NCI-H460 (cell line): ENCODE results near the gene FZR1. TPM values are rescaled to one million over a fixed set of nuclear protein-coding genes. Genes with fewer than 3 reads are reported as not detected.
A peak's percentile ranks its signal among the peaks of the same experiment; 100 is the strongest.

Experiments used
- DNase-seq: peaks from one replicate; pipeline ENCODE4 v3.0.0-alpha.2; 2016; ENCODE audit warnings: low read depth; ENCODE audit errors: extremely low read depth
- polyA plus RNA-seq: library from polyadenylated mRNA; depleted of rRNA; stranded (reverse); fragments of >200 nt; gene quantifications from 2 replicates; pipeline ENCODE4 v1.2.3, GENCODE V29; 2014; cell fraction: nucleus; rRNA removed
- total RNA-seq: library from RNA; depleted of rRNA; stranded (reverse); fragments of >200 nt; shearing (Covaris generic); gene quantifications from 2 replicates; pipeline ENCODE4 v1.2.3, GENCODE V29; 2014; rRNA removed

FZR1 gene
- total RNA-seq: 17.6 and 18.8 TPM in 2 replicates
- 43.0 and 52.4 TPM in 2 replicates for polyA plus RNA-seq

- DNase-seq: peak; percentile 96
These were observed at the start of gene FZR1 for GRCh38 chr19:3505598-3506383. FZR1 (plus strand) TSS chr19:3506311; CDS start chr19:3522990, 16,679 bp downstream.

- DNase-seq: no peak
These were observed 49.1 kb upstream of the FZR1 start for GRCh38 chr19:3456925-3457527.

- no peak for DNase-seq
These were observed 48.4 kb upstream of the FZR1 start for GRCh38 chr19:3457528-3458228.

GRCh38 chr19:3458229-3459088, 47.7 kb upstream of the FZR1 start:
- no peak for DNase-seq

GRCh38 chr19:3459089-3459881, 46.8 kb upstream of the FZR1 start:
- DNase-seq: no peak

GRCh38 chr19:3459965-3460582, 46.0 kb upstream of the FZR1 start:
- no peak for DNase-seq

GRCh38 chr19:3462991-3463713, 43.0 kb upstream of the FZR1 start:
- no peak for DNase-seq

- DNase-seq: no peak
These were observed 42.2 kb upstream of the FZR1 start for GRCh38 chr19:3463714-3464586.

GRCh38 chr19:3464587-3465235, 41.4 kb upstream of the FZR1 start:
- no peak for DNase-seq

GRCh38 chr19:3465552-3465951, 40.6 kb upstream of the FZR1 start:
- no peak for DNase-seq

- no peak for DNase-seq
These were observed 39.5 kb upstream of the FZR1 start for GRCh38 chr19:3466635-3467034.

GRCh38 chr19:3467437-3468198, 38.5 kb upstream of the FZR1 start:
- no peak for DNase-seq

- no peak for DNase-seq
These were observed 37.9 kb upstream of the FZR1 start for GRCh38 chr19:3468211-3468610.

- DNase-seq: no peak
These were observed 36.2 kb upstream of the FZR1 start for GRCh38 chr19:3469638-3470499.

GRCh38 chr19:3470500-3471128, 35.5 kb upstream of the FZR1 start:
- DNase-seq: no peak
